ENCODE results near the gene GPR158. TPM values are rescaled to one million over a fixed set of nuclear protein-coding genes. Genes with fewer than 3 reads are reported as not detected.

Gene GPR158
- total and polyA plus RNA-seq, 2 donors (not counting 1 experiment from before 2014, with no cell fraction given), result 0.33 TPM; not detected in 1

GRCh38 chr10:25349520-25349919 is 174.7 kb downstream of the GPR158 start:
- no peaks in the 10 kb centered on the region for H3K9me3 ChIP-seq (ENCODE audit: control insufficient read depth, insufficient read depth, low read depth, low read length)
- no peak for DNase-seq (ENCODE audit: low read depth in 2 of 2)
- H3K4me1 ChIP-seq (ENCODE audit: control insufficient read depth, extremely low read depth, insufficient read depth, low read length), result no peaks in the 10 kb centered on the region
- H3K27me3 ChIP-seq (ENCODE audit: control insufficient read depth, insufficient read depth, low read length), result no peaks in the 10 kb centered on the region
- H3K4me2 ChIP-seq (ENCODE audit: extremely low read depth, insufficient read depth, low read length), result no peak overlapping the region
- H4K20me1 ChIP-seq (ENCODE audit: control insufficient read depth, extremely low read depth, insufficient read depth, low read length), result no peaks in the 10 kb centered on the region
- H3K79me2 ChIP-seq (ENCODE audit: control insufficient read depth, insufficient read depth, low read length), result no peaks in the 10 kb centered on the region
- no peak overlapping the region for H2AFZ ChIP-seq (ENCODE audit: low read length)
- H3K9ac ChIP-seq (ENCODE audit: insufficient read depth, low read length), result no peak overlapping the region
- no peaks in the 10 kb centered on the region for H3K36me3 ChIP-seq (ENCODE audit: control insufficient read depth, insufficient read depth, low read length)
- no peak for TF ChIP-seq EZH2 (IDR thresholded peaks at IDR 0.05; ENCODE audit: low read length, missing control alignments)
- TF ChIP-seq, protein P1, sequence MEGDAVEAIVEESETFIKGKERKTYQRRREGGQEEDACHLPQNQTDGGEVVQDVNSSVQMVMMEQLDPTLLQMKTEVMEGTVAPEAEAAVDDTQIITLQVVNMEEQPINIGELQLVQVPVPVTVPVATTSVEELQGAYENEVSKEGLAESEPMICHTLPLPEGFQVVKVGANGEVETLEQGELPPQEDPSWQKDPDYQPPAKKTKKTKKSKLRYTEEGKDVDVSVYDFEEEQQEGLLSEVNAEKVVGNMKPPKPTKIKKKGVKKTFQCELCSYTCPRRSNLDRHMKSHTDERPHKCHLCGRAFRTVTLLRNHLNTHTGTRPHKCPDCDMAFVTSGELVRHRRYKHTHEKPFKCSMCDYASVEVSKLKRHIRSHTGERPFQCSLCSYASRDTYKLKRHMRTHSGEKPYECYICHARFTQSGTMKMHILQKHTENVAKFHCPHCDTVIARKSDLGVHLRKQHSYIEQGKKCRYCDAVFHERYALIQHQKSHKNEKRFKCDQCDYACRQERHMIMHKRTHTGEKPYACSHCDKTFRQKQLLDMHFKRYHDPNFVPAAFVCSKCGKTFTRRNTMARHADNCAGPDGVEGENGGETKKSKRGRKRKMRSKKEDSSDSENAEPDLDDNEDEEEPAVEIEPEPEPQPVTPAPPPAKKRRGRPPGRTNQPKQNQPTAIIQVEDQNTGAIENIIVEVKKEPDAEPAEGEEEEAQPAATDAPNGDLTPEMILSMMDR (conservative IDR thresholded peaks at IDR 0.05 in 1 of 2, IDR thresholded peaks at IDR 0.05 in 1 of 2; ENCODE audit: low read depth in 1 of 2, low read length in 2 of 2), result no peak
- H3K27ac ChIP-seq (ENCODE audit: insufficient read depth, low read length), result no peak overlapping the region
- no peak overlapping the region for H3K4me3 ChIP-seq (replicated peaks in 1 of 4; ENCODE audit: control extremely low read depth in 1 of 4, insufficient read depth in 1 of 4, low read depth in 3 of 4, low read length in 4 of 4)

DNA sequence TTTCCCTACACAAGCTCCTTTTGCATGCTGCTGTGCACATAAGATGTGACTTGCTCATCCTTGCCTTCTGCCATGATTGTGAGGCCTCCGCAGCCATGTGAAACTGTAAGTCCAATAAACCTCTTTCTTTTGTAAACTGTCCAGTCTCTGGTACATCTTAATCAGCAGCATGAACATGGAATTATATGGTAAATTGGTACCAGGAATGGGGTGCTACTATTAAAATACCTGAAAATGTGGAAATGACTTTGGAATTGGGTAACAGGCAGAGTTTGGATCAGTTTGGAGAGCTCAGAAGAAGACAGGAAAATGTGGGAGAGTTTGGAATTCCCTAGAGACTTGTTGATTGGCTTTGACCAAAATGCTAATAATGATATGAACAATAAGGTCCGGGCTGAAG is 181.8 kb downstream of the GPR158 start:
- no peak for DNase-seq (ENCODE audit: low read depth in 2 of 2)
- H3K27me3 ChIP-seq (ENCODE audit: control insufficient read depth, insufficient read depth, low read length), result no peaks in the 10 kb centered on the region
- no peak overlapping the region for H3K9ac ChIP-seq (ENCODE audit: insufficient read depth, low read length)
- no peak overlapping the region for H2AFZ ChIP-seq (ENCODE audit: low read length)
- no peak overlapping the region for H3K4me2 ChIP-seq (ENCODE audit: extremely low read depth, insufficient read depth, low read length)
- no peaks in the 10 kb centered on the region for H3K36me3 ChIP-seq (ENCODE audit: control insufficient read depth, insufficient read depth, low read length)
- H3K4me3 ChIP-seq (replicated peaks in 1 of 4; ENCODE audit: control extremely low read depth in 1 of 4, insufficient read depth in 1 of 4, low read depth in 3 of 4, low read length in 4 of 4), result no peak overlapping the region
- H3K79me2 ChIP-seq (ENCODE audit: control insufficient read depth, insufficient read depth, low read length), result no peaks in the 10 kb centered on the region
- H3K27ac ChIP-seq (ENCODE audit: insufficient read depth, low read length), result no peak overlapping the region
- no peaks in the 10 kb centered on the region for H3K4me1 ChIP-seq (ENCODE audit: control insufficient read depth, extremely low read depth, insufficient read depth, low read length)
- H4K20me1 ChIP-seq (ENCODE audit: control insufficient read depth, extremely low read depth, insufficient read depth, low read length), result no peaks in the 10 kb centered on the region
- no peaks in the 10 kb centered on the region for H3K9me3 ChIP-seq (ENCODE audit: control insufficient read depth, insufficient read depth, low read depth, low read length)
- TF ChIP-seq, protein P1 (conservative IDR thresholded peaks at IDR 0.05 in 1 of 2, IDR thresholded peaks at IDR 0.05 in 1 of 2; ENCODE audit: low read depth in 1 of 2, low read length in 2 of 2), result no peak
- TF ChIP-seq EZH2 (IDR thresholded peaks at IDR 0.05; ENCODE audit: low read length, missing control alignments), result no peak

DNA sequence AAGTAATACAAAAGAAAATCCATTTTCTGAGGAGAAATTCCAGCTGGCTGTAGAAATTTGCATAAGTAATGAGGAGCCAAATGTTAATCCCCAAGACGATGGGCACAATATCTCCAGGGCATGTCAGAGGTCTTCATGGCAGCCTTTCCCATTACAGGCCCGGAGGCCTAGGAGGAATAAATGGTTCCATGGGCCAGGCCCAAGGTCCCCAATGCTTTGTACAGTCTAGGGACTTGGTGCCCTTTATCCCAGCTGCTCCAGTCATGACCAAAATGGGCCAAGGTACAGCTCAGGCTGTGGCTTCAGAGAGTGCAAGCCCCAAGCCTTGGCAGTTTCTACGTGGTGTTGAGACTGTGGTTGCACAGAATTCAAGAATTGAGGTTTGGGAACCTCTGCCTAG is 182.5 kb downstream of the GPR158 start:
- no peak overlapping the region for H3K4me2 ChIP-seq (ENCODE audit: extremely low read depth, insufficient read depth, low read length)
- no peak overlapping the region for H3K27ac ChIP-seq (ENCODE audit: insufficient read depth, low read length)
- H3K79me2 ChIP-seq (ENCODE audit: control insufficient read depth, insufficient read depth, low read length), result no peaks in the 10 kb centered on the region
- H3K4me3 ChIP-seq (replicated peaks in 1 of 4; ENCODE audit: control extremely low read depth in 1 of 4, insufficient read depth in 1 of 4, low read depth in 3 of 4, low read length in 4 of 4), result no peak overlapping the region
- no peak overlapping the region for H2AFZ ChIP-seq (ENCODE audit: low read length)
- H4K20me1 ChIP-seq (ENCODE audit: control insufficient read depth, extremely low read depth, insufficient read depth, low read length), result no peaks in the 10 kb centered on the region
- DNase-seq (ENCODE audit: low read depth in 2 of 2), result no peak
- H3K36me3 ChIP-seq (ENCODE audit: control insufficient read depth, insufficient read depth, low read length), result no peaks in the 10 kb centered on the region
- H3K4me1 ChIP-seq (ENCODE audit: control insufficient read depth, extremely low read depth, insufficient read depth, low read length), result no peaks in the 10 kb centered on the region
- no peak for TF ChIP-seq EZH2 (IDR thresholded peaks at IDR 0.05; ENCODE audit: low read length, missing control alignments)
- TF ChIP-seq, protein P1 (conservative IDR thresholded peaks at IDR 0.05 in 1 of 2, IDR thresholded peaks at IDR 0.05 in 1 of 2; ENCODE audit: low read depth in 1 of 2, low read length in 2 of 2), result no peak
- H3K9me3 ChIP-seq (ENCODE audit: control insufficient read depth, insufficient read depth, low read depth, low read length), result no peaks in the 10 kb centered on the region
- H3K27me3 ChIP-seq (ENCODE audit: control insufficient read depth, insufficient read depth, low read length), result no peaks in the 10 kb centered on the region
- no peak overlapping the region for H3K9ac ChIP-seq (ENCODE audit: insufficient read depth, low read length)

All from fibroblast of lung (primary cell).